BE2C (cell line): Measurements from ENCODE around the gene PRRC2B.

ENCODE experiments used
- DNase-seq: peaks from one replicate; pipeline ENCODE4 v3.0.0-alpha.2; 2020
- H3K27me3 ChIP-seq: fragments of 250-450 bp; sonication (Bioruptor Pico); 2 replicates; pipeline ENCODE4 v1.5.1; 2020; ENCODE audit warnings: mild to moderate bottlenecking
- H3K36me3 ChIP-seq: fragments of 250-450 bp; sonication (Bioruptor Pico); 2 replicates; pipeline ENCODE4 v1.5.1; 2020; ENCODE audit warnings: mild to moderate bottlenecking
- H3K4me1 ChIP-seq: fragments of 250-450 bp; sonication (Bioruptor Pico); 2 replicates; pipeline ENCODE4 v1.5.1; 2020
- H3K4me3 ChIP-seq: 2 replicates; pipeline ENCODE4 v1.5.1; 2011; ENCODE audit warnings: low read depth, low read length
- H3K9me3 ChIP-seq: fragments of 250-450 bp; sonication (Bioruptor Pico); 2 replicates; pipeline ENCODE4 v1.5.1; 2020
- CTCF ChIP-seq: IDR thresholded peaks from 2 replicates; pipeline ENCODE4 v1.5.1; 2012; ENCODE audit warnings: mild to moderate bottlenecking, low read depth, low read length

Gene PRRC2B

GRCh38 chr9:131457746-131458145, 63.9 kb downstream of the PRRC2B start:
- no peak for DNase-seq
- H3K9me3 ChIP-seq, result no peaks in the 10 kb centered on the region
- H3K4me1 ChIP-seq, result no peaks in the 10 kb centered on the region
- no peaks in the 10 kb centered on the region for H3K27me3 ChIP-seq
- H3K36me3 ChIP-seq, result peaks cover 91% of the 10 kb centered on the region
- H3K4me3 ChIP-seq, result no peak overlapping the region
- TF ChIP-seq CTCF, result no peak

- DNase-seq, result no peak
- H3K36me3 ChIP-seq, result peaks cover 88% of the 10 kb centered on the region
- H3K9me3 ChIP-seq, result no peaks in the 10 kb centered on the region
- TF ChIP-seq CTCF, result no peak
- H3K4me3 ChIP-seq, result no peak overlapping the region
- H3K27me3 ChIP-seq, result no peaks in the 10 kb centered on the region
- H3K4me1 ChIP-seq, result no peaks in the 10 kb centered on the region
These were observed 65.2 kb downstream of the PRRC2B start for GRCh38 chr9:131459056-131459455.

GRCh38 chr9:131461166-131461565, 67.3 kb downstream of the PRRC2B start:
- no peak for TF ChIP-seq CTCF
- no peaks in the 10 kb centered on the region for H3K4me1 ChIP-seq
- no peaks in the 10 kb centered on the region for H3K9me3 ChIP-seq
- DNase-seq, result no peak
- peaks cover 91% of the 10 kb centered on the region for H3K36me3 ChIP-seq
- H3K4me3 ChIP-seq, result no peak overlapping the region
- H3K27me3 ChIP-seq, result no peaks in the 10 kb centered on the region

GRCh38 chr9:131464354-131465000, 70.6 kb downstream of the PRRC2B start:
- Histone ChIP-seq H3K9me3 (no peaks in the 10 kb centered on the region), H3K4me1 (no peaks in the 10 kb centered on the region), H3K27me3 (no peaks in the 10 kb centered on the region), H3K36me3 (peaks cover 91% of the 10 kb centered on the region), H3K4me3 (no peak overlapping the region)
- TF ChIP-seq CTCF, result no peak
- DNase-seq, result no peak

GRCh38 chr9:131465401-131465800, 71.5 kb downstream of the PRRC2B start:
- H3K27me3 ChIP-seq, result no peaks in the 10 kb centered on the region
- H3K9me3 ChIP-seq, result no peaks in the 10 kb centered on the region
- no peak for DNase-seq
- no peak overlapping the region for H3K4me3 ChIP-seq
- H3K36me3 ChIP-seq, result peaks cover 93% of the 10 kb centered on the region
- no peaks in the 10 kb centered on the region for H3K4me1 ChIP-seq
- TF ChIP-seq CTCF, result no peak

- Histone ChIP-seq H3K4me3 (no peak overlapping the region), H3K36me3 (peaks cover 91% of the 10 kb centered on the region), H3K9me3 (no peaks in the 10 kb centered on the region), H3K27me3 (no peaks in the 10 kb centered on the region), H3K4me1 (no peaks in the 10 kb centered on the region)
- TF ChIP-seq CTCF, result no peak
- no peak for DNase-seq
These were observed 73.5 kb downstream of the PRRC2B start for GRCh38 chr9:131467214-131467935.
